Ammon's horn (tissue), 1 donor: ENCODE data around the gene COL26A1.
A peak's percentile ranks its signal among the peaks of the same experiment; 100 is the strongest.
"Not testable (repeated sequence)": the region's sequence is repeated elsewhere in the genome, so short reads cannot be mapped to it uniquely, and the experiment has no call there.

Experiments
- DNase-seq: peaks from one replicate; pipeline ENCODE4 v3.0.0-alpha.2; 2016; ENCODE audit warnings: low spot score

Gene COL26A1

DNA sequence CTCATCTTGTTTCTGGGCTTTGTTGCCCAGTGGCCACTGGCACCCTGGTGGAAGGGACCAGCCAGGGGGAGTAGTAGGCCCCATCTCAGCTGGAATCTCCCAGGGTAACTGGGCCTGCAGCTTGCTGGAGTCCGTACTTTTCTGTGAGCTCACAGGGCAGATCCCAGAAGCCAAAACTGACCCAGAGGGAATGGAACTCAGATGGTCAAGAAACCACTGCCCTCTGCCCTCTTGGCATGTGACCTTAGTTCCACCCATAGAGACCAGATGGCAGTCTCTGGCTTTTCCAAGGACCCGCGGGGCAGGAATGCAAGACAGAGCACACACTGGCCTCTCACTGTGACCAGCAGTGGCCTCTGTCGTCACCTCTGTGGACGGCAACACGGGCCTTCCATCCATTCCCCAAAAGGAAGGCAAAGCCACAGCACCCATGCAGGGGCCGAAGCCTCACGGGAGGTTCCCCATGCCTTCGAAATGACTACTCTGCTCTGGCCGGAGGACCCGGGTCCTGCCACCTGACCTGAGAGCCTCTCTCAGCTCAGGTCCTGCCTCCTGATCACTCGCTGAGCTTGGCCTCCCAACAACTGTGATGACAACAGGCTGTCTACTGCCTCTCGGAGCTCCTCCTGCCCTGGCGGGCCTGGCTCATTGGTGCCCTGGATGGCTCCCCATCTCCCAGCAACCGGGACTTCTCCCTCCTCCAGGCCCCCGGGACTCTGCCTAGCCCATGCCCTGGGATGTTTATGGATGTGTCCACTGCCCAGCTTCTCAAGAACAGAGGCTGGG lies 236.5 kb downstream of the COL26A1 start:
- no peak for DNase-seq

DNA sequence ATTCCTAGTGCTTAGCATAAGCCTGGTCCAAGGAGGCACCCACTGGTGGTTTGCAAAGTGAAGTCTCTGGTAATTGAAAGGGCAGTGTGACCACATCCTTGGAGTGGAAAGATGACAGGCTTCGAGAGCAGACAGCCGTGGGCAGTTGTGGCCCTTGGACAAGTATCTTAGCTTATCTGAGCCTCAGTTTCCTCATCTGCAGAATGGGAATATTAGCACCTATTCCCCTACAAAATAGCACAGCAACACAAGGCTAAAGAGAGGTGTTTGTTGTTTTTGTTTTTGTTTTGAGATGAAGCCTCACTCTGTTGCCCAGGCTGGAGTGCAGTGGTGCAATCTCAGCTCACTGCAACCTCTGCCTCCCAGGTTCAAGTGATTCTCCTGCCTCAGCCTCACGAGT lies 237.1 kb downstream of the COL26A1 start:
- DNase-seq = no peak

DNA sequence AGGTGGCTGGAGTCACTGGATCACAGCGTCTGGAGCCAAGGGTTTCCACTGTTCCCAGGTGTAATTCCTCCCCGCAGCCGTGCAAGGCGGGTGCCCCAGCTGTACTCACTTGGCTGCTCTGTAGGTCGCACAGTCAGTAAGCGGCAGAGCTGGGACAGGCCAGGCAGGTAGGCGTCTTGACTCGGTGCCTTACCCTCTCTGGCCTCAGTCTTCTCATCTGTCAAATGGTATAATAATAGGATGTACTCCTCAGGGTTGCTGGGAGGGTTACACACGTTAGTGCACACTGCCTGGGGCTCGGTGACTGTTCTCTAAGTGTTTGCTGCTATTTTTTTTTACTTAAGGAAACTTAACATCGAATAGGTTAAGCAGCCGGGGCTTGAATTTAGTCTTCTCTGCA lies 239.4 kb downstream of the COL26A1 start:
- no peak for DNase-seq

DNA sequence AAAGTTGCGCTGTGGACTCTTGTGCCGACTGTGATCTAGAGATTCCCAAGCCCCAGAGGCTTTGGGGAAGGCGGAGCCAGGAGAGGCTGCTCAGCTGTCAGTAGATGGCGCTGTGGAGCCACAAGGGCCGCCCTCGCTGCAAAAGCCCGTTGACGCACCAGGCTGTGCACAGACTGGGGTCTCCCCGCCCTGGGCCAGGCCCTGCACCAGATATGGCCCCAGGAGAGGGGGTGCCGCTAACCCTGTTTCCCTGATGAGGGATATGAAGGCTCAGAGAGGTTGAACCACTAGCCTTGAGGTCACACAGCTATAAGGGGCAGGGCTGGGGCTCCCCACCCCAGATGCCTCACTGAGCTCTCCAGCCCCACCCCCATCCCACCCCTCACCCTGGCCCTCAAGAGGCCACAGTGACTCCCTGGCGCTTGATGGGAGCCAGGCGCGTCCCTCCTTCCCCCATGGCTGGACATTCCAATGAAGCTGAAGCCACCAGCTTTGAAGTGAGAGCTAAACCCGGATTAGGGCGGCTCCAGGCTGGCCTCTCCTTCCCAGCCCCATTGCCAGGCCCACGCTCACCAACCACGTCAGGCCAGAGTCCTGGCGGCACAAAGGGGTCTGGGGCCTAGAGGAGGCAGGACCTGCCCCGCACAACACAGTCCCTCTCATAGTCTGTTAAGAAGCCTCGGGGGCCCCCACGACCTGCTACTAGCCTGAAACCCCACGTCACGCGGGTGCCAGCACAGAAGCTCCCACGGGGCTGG lies 240.0 kb downstream of the COL26A1 start:
- DNase-seq = peak; percentile 73

DNA sequence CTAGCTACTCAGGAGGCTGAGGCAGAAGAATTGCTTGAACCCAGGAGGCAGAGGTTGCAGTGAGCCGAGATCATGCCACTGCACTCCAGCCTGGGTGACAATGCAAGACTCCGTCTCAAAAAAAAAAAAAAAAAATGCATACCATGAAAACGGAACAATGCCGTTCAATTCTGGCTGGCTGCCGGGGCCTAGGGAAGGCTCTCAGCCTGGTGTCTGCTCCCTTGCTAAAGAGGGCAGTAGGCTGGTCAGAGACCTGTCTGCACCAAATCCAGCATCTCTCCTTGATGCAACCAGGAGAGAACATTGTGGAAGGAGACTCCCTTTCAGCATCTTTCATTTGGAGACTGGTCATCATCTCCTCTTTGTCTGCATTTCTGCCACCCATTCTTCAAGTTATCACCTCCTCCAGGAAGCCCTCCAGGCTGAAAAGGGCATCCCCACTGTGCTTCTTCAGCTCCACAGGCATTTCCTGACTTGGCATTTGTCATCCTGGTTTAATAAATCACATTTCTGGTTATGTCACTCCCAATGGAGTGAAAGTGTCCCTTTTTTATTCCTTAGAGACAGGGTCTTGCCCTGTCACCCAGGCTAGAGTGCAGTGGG lies 241.8 kb downstream of the COL26A1 start:
- no peak for DNase-seq

DNA sequence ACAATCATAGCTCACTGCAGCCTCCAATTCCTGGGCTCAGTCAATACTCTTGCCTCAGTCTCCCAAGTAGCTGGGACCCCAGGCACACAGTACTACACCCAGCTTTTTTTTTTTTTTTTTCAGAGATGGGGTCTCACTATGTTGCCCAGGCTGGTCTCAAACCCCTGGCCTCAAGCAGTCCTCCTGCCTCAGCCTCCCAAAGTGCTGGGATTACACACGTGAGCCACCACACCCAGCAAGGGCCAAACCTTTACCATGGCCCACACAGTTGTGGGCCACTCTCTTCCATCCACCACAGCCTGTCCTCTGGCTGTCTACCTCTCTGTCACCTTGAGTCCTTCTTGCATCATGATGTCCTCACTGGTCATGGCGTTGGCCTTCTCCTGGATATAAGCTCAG lies 242.3 kb downstream of the COL26A1 start:
- DNase-seq = not testable (repeated sequence)

DNA sequence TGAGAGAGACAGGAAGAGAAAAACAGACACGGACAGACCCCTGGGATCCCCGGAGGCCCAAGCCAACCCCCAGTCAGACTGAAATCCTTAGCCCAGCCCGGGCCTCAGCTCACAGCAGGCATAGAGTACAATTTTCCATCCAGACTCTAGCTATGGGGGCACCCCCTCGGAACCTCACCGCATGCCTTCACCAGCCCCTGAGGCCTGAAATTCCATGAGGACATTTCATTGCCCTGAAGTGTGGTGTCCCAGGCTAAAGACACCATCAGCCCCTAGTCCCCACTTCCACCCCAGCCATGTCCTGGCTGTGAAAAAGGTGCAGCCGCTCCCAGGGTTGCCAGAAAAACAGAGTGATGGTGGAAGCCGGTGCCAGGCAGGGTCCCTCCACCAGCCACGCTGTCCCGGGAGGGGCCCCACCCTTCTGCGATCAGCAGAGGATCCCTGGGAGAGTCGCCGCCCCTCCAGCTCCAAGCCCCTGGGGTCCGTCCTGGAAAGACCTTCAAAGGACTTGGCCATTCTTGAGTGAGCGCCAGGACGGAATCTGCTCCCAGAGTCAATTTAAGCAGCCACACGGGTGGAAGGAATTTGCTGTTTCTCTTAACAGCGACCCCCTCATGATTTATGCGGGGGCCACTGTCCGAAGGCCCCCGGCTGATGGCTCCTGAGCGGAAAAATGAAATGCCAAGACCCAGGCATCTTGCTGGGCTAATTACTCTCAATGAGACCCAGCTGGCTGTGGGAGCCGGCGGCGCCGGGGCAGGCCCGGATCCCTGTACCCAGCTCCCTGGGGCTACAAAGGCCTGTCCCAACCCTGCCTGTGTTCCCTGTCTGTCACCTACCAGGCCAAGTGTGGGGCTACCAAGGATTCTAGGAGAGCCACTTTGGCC lies 243.2 kb downstream of the COL26A1 start:
- DNase-seq = no peak

DNA sequence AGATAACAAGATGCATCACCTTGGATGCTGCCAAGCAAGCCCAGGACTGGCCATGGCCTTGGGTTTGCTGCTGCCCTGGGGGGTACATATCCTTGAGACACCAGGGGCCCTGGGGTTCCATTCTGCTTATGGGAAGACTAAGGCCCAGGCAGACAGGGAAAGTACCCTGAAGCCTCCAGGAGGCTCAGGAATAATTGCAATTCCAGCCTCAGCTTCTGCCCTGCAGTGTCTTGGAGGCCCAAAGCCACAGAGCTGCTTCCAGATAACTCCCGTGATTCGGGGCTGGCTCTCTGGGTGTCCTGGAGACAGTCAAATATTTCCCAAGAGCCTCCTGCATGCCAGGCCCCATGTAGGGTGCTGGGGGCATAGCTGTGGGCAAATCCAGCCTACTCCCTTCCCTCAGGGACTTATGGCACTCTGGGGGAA lies 243.8 kb downstream of the COL26A1 start:
- no peak for DNase-seq
